Neural cell (in vitro differentiated cells): ENCODE results near the gene DNAJC5G.

Experiments
- CTCF ChIP-seq: fragments of 450-650 bp; IDR thresholded peaks from 2 replicates; pipeline ENCODE4 v1.5.1; 2014; ENCODE audit warnings: antibody characterized with exemption, mild to moderate bottlenecking, moderate library complexity; ENCODE audit not compliant: poor library complexity, severe bottlenecking
- EZH2 ChIP-seq: fragments of 200-600, 300-800 bp; shearing (Covaris generic), sonication (generic); IDR thresholded peaks from 2 replicates; pipeline ENCODE4 v1.6.1; 2014; ENCODE audit warnings: antibody characterized with exemption, low read length, borderline replicate concordance, mild to moderate bottlenecking; ENCODE audit not compliant: insufficient read depth, poor library complexity, severe bottlenecking
- MXI1 ChIP-seq: fragments of 450-650 bp; conservative IDR thresholded peaks from 2 replicates; pipeline ENCODE4 v1.6.1; 2014; ENCODE audit warnings: antibody characterized with exemption, mild to moderate bottlenecking; ENCODE audit not compliant: poor library complexity, severe bottlenecking
- TF ChIP-seq, protein P1 (sequence below): IDR thresholded peaks from 2 replicates; pipeline ENCODE4 v1.6.1; 2012; ENCODE audit warnings: borderline replicate concordance

DNA sequence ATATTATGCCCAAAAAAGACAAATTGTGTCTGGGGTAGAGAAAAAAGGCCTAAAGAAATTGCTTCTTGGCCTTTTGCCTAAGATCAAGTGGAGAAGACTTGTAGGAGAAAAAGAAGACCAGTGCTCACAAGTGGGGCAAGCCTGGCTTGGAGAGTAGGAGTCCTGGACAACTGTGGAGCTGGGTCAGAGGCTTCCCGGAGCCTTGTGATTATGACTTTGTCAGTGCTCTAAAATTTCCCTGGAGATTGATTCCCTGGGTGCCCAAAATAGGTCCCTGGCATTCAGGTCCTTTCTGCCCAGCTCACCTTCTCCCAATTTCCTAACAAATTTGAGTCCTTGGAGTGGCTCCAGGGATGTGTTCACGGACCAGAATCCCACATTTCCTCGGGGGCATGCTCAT, 6.2 kb downstream of the DNAJC5G start:
- TF ChIP-seq MXI1: no peak
- TF ChIP-seq CTCF: no peak
- TF ChIP-seq EZH2: no peak
- TF ChIP-seq, protein P1, sequence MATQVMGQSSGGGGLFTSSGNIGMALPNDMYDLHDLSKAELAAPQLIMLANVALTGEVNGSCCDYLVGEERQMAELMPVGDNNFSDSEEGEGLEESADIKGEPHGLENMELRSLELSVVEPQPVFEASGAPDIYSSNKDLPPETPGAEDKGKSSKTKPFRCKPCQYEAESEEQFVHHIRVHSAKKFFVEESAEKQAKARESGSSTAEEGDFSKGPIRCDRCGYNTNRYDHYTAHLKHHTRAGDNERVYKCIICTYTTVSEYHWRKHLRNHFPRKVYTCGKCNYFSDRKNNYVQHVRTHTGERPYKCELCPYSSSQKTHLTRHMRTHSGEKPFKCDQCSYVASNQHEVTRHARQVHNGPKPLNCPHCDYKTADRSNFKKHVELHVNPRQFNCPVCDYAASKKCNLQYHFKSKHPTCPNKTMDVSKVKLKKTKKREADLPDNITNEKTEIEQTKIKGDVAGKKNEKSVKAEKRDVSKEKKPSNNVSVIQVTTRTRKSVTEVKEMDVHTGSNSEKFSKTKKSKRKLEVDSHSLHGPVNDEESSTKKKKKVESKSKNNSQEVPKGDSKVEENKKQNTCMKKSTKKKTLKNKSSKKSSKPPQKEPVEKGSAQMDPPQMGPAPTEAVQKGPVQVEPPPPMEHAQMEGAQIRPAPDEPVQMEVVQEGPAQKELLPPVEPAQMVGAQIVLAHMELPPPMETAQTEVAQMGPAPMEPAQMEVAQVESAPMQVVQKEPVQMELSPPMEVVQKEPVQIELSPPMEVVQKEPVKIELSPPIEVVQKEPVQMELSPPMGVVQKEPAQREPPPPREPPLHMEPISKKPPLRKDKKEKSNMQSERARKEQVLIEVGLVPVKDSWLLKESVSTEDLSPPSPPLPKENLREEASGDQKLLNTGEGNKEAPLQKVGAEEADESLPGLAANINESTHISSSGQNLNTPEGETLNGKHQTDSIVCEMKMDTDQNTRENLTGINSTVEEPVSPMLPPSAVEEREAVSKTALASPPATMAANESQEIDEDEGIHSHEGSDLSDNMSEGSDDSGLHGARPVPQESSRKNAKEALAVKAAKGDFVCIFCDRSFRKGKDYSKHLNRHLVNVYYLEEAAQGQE: no peak
